ENCODE data around the gene MTX2.
"Not testable (repeated sequence)": the region's sequence is repeated elsewhere in the genome, so short reads cannot be mapped to it uniquely, and the experiment has no call there.

The MTX2 gene

DNA sequence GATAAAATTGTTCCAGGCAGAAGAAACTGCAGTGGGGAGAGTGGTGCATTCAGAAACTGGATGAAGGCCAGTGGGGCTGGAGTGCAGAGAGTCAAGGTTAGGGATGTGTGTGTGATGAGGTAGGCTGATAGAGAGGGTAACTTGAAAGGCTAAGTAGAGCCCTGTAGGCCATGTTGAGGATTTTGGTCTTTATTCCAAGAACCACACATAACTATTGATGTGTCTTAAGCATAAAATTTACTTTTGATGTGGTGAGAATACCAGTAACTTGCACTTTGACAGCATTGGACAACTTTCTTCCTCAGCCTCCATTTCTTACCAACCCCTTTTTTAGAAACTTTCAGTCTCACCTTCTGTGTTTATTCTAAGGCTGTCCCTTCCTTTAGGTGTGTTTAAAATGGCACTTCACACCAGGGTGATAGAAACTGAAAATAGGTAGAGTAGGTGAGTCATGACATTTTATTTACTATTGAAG is 22.6 kb downstream of the MTX2 start:
- DNase-seq, result no peak

DNA sequence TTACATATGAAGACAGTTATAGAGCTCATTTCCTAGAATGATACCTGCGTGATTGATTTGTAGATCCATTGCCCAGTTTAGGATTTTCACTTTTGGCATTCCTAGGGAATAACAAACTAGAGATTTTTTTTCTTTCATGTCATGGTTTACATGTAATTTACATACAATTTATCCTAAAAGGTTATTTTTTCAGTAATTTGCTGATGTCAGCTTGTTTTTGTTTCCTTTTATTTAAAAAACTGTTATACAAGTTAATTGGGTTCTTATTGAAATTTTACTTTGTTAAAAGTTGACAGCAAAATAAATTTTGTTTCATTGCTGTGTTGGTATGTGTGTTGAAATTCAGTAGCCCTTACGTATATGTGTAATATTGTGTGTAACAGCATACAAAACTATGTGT is 23.4 kb downstream of the MTX2 start:
- no peak for DNase-seq

- DNase-seq, result no peak
Observed at GRCh38 chr2:176293334-176293733, 24.1 kb downstream of the MTX2 start.

- no peak for DNase-seq
Observed at GRCh38 chr2:176297067-176297466, 27.8 kb downstream of the MTX2 start.

GRCh38 chr2:176297737-176298136 is 28.5 kb downstream of the MTX2 start:
- no peak for DNase-seq

DNA sequence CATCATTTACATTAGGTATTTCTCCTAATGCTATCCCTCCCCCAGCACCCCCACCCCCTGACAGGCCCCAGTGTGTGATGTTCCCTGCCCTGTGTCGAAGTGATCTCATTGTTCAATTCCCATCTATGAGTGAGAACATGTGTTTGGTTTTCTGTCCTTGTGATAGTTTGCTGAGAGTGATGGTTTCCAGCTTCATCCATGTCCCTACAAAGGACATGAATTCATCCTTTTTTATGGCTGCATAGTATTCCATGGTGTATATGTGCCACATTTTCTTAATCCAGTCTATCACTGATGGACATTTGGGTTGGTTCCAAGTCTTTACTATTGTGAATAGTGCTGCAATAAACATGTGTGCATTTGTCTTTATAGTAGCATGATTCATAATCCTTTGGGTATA is 36.8 kb downstream of the MTX2 start:
- not testable (repeated sequence) for DNase-seq

DNA sequence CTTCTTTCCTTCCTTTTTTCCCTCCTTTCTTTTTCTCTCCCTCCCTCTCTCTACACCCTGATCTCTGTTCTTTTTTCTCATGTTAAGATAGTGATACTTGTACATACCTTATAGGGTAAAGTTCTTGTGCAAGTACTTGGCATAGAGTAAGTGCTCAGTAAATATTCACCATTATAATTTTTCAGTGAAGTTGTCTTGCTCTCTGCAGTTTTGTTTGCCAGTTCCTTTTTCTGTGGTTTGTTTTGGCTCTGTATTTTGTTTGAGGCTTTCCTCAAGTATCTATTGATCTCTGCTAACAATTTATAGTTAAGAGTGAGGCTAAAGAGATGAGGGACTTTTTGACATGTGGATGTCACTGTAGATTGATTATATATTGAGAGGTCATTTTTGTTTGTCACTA is 48.0 kb downstream of the MTX2 start:
- no peak for DNase-seq

- DNase-seq, result no peak
Observed at GRCh38 chr2:176317623-176318065, 48.4 kb downstream of the MTX2 start.

DNA sequence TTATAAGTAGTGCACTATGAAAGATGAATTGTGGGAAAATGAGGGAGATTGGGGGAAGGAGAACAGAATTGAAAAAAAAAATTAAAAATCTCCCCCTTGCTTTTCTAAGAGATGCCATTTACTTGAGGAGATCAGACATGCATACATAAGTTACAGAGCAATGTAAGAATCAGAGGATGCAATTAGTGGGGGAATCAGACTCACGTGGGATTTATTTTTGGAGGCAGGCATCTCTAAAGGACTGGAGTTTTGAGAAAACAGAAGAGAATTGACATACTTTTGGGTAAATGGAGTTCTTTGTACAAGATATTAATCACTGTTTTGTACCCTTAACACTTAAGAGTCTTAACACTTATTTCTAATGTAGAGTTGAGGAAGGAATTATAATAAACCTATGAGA is 52.7 kb downstream of the MTX2 start:
- DNase-seq, result no peak

GRCh38 chr2:176324862-176325261 is 55.6 kb downstream of the MTX2 start:
- no peak for DNase-seq

GRCh38 chr2:176325732-176326131 is 56.5 kb downstream of the MTX2 start:
- no peak for DNase-seq

DNA sequence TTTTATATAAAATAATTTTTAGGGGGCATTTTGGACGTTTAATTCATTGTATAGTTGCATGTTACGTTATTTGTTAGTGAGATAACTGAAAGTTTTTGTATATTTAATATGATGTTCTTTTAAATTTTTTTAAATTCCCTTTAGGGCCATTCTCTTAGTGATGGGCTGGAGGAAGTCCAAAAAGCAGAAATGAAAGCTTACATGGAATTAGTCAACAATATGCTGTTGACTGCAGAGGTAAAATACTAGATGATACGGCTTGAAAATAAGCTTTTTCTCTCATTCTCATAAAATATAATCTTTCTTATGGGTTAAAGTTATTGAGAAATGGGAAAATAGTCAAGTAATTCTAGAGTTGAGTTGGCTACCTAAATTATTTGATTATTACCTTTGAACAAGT is 58.9 kb downstream of the MTX2 start:
- DNase-seq, result no peak

- DNase-seq, result no peak
Observed at GRCh38 chr2:176330612-176331011, 61.4 kb downstream of the MTX2 start.

DNA sequence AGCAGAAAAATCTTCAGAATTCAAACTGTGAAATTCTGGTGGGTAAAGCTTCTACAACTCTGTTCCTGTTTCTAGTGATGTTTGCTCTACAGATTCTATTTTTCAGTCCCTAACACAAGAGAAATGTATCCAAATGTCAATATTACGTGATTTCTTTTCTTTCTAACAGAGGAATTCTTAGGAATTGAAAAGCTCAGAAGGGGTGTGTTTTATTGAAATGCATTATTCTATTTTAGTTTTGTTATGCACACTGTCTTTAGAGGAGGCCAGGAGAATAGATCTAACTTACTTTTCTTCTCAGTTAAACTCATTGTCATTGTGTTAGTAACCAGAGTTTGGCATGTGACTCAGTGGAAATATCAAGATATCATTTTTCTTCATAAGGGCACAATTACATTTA is 62.4 kb downstream of the MTX2 start:
- DNase-seq, result no peak

- no peak for DNase-seq
Observed at GRCh38 chr2:176334729-176335128, 65.5 kb downstream of the MTX2 start.

GRCh38 chr2:176338395-176338794 is 69.2 kb downstream of the MTX2 start:
- no peak for DNase-seq

GRCh38 chr2:176339208-176339607 is 70.0 kb downstream of the MTX2 start:
- DNase-seq, result no peak

DNA sequence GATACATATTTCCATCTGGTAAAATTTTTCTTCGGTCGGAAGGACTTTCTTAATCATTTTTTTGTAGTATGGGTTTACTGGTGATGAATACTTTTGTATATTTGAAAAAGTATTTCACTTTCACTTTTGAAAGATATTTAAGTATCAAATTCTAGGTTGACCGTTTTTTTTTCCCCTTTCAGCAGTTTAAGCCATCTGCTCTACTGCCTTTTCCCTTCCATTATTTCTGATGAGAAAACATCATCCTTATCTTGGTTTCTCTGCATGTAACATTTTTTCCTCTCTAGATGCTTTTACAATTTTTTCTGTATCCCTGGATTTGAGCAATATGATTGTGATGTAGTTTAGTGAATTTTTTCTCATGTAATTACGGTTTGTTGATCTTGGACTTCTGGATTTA is 87.0 kb downstream of the MTX2 start:
- DNase-seq, result no peak

- no peak for DNase-seq
Observed at GRCh38 chr2:176364273-176364977, 95.2 kb downstream of the MTX2 start.

- no peak for DNase-seq
Observed at GRCh38 chr2:176368349-176368748, 99.1 kb downstream of the MTX2 start.

- DNase-seq, result no peak
Observed at GRCh38 chr2:176370467-176371171, 101.4 kb downstream of the MTX2 start.

GRCh38 chr2:176373155-176373554 is 103.9 kb downstream of the MTX2 start:
- DNase-seq, result not testable (repeated sequence)

DNA sequence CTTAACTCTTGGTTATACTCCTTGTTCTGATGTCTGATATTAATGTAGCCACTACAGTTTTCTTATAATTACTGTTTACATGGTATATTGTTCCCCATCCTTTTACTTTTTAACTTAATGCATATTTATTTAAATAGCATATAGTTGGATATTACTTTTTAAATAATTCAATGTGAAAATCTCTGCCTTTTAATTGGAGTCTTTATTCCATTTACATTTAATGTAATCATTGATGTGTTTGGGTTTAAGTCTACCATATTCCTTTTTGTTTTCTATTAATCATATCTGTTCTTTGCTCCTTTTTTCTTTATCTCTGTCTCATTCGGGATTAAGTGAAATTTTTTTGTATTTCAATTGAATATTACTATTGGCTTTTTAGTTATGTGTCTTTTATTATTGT is 109.1 kb downstream of the MTX2 start:
- DNase-seq, result no peak

GRCh38 chr2:176380341-176380740 is 111.1 kb downstream of the MTX2 start:
- no peak for DNase-seq

DNA sequence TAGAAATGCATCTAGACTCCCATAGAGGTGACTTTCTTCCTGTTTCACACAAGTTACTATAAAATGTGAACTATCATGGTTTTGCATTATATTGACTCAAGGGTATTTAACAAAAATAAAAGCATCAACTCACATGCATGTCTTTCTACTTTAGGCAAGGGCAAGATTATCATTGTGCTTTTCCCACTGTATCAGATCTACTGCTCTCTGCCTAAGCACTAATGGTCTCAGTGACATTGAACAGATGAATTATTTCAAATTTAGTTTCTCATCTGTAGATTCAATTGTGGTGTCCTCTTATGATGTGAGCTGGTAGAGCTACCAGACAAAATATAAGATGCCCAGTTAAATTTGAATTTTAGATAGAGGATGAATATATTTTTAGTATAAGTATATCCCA is 113.9 kb downstream of the MTX2 start:
- DNase-seq, result no peak

Data from activated CD4-positive, alpha-beta T cell treated with anti-CD3 and anti-CD28 coated beads for 1 hour (primary cell).